ENCODE measurements around the gene RAB18. TPM values are rescaled to one million over a fixed set of nuclear protein-coding genes. Genes with fewer than 3 reads are reported as not detected.

The RAB18 gene
- polyA plus RNA-seq, 1 donor (not counting 4 experiments of a cell fraction or from before 2014, with no cell fraction given), result 179 TPM

- dilution Hi-C loops (cut with MboI; ENCODE audit: extremely low pct_ligation_motif_present, low sequenced_read_pairs), result no loop called here
- FAIRE-seq (no peak), DNase-seq (ENCODE audit: low read depth, low spot score) (no peak)
- TF ChIP-seq EZH2 (IDR thresholded peaks at IDR 0.05; ENCODE audit: low read length), result no peak
- TF ChIP-seq, protein P1, sequence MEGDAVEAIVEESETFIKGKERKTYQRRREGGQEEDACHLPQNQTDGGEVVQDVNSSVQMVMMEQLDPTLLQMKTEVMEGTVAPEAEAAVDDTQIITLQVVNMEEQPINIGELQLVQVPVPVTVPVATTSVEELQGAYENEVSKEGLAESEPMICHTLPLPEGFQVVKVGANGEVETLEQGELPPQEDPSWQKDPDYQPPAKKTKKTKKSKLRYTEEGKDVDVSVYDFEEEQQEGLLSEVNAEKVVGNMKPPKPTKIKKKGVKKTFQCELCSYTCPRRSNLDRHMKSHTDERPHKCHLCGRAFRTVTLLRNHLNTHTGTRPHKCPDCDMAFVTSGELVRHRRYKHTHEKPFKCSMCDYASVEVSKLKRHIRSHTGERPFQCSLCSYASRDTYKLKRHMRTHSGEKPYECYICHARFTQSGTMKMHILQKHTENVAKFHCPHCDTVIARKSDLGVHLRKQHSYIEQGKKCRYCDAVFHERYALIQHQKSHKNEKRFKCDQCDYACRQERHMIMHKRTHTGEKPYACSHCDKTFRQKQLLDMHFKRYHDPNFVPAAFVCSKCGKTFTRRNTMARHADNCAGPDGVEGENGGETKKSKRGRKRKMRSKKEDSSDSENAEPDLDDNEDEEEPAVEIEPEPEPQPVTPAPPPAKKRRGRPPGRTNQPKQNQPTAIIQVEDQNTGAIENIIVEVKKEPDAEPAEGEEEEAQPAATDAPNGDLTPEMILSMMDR (optimal IDR thresholded peaks at IDR 0.05 in 1 of 3, IDR thresholded peaks at IDR 0.05 in 1 of 3, conservative IDR thresholded peaks at IDR 0.05 in 1 of 3; ENCODE audit: extremely low read depth in 1 of 3, insufficient read depth in 2 of 3, low read length in 3 of 3), result no peak
- Histone ChIP-seq H3K27me3 (ENCODE audit: control insufficient read depth, extremely low read depth, insufficient read depth, low read length) (no peaks in the 10 kb centered on the region), H3K9ac (ENCODE audit: control insufficient read depth, extremely low read depth, insufficient read depth, low read length) (no peak overlapping the region), H3K9me1 (ENCODE audit: control insufficient read depth, extremely low read depth, insufficient read depth, low read length) (peaks cover 3% of the 10 kb centered on the region), H3K36me3 (ENCODE audit: control insufficient read depth in 2 of 2, extremely low read depth in 1 of 2, insufficient read depth in 2 of 2, low read length in 2 of 2) (peaks cover 4 to 28% of the 10 kb centered on the region in 2 experiments), H3K79me2 (ENCODE audit: control insufficient read depth, insufficient read depth, low read length) (peaks cover 71% of the 10 kb centered on the region), H3K4me2 (ENCODE audit: control insufficient read depth, extremely low read depth, insufficient read depth, low read depth, low read length) (peak overlapping the region; percentile 74), H3K4me3 (ENCODE audit: control insufficient read depth in 2 of 3, extremely low read depth in 1 of 3, insufficient read depth in 2 of 3, low read depth in 1 of 3, low read length in 3 of 3) (peak overlapping the region in 1 of 3 experiments; percentile 84), H4K20me1 (ENCODE audit: control insufficient read depth, extremely low read depth, insufficient read depth, low read length) (peaks cover 6% of the 10 kb centered on the region), H3K9me3 (ENCODE audit: control insufficient read depth, low read depth, low read length) (no peaks in the 10 kb centered on the region), H3K27ac (ENCODE audit: control insufficient read depth, insufficient read depth, low read length) (peak overlapping the region; percentile 0), H3K4me1 (ENCODE audit: control insufficient read depth, extremely low read depth, insufficient read depth, low read length) (peaks cover 22% of the 10 kb centered on the region), H2AFZ (ENCODE audit: control insufficient read depth, low read length) (no peak overlapping the region)
Measured at GRCh38 chr10:27506280-27506679, 2.2 kb downstream of the RAB18 start.

DNA sequence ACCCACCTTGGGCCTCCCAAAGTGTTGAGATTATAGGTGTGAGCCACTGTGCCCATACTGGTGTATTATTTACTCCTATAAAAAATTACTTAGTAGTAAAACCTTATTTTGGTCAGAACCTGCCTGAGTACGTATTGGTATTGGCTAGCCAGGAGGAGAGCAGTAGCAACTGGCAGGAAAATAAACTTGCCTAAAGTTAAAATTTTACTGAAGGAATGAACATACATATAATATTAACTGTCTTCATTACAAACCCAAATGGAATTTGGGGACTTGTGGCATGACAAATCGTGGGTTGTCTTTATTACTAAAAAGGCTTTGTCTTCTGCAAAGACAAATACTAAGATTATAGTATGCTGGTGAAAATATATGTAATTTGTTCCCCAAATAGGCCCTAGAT, 8.4 kb downstream of the RAB18 start:
- Histone ChIP-seq H3K4me3 (ENCODE audit: control insufficient read depth in 2 of 3, extremely low read depth in 1 of 3, insufficient read depth in 2 of 3, low read depth in 1 of 3, low read length in 3 of 3) (no peak overlapping the region), H3K9me3 (ENCODE audit: control insufficient read depth, low read depth, low read length) (no peaks in the 10 kb centered on the region), H2AFZ (ENCODE audit: control insufficient read depth, low read length) (no peak overlapping the region), H3K4me2 (ENCODE audit: control insufficient read depth, extremely low read depth, insufficient read depth, low read depth, low read length) (no peak overlapping the region), H3K9ac (ENCODE audit: control insufficient read depth, extremely low read depth, insufficient read depth, low read length) (no peak overlapping the region), H3K27ac (ENCODE audit: control insufficient read depth, insufficient read depth, low read length) (no peak overlapping the region), H4K20me1 (ENCODE audit: control insufficient read depth, extremely low read depth, insufficient read depth, low read length) (peaks cover 3% of the 10 kb centered on the region), H3K36me3 (ENCODE audit: control insufficient read depth in 2 of 2, extremely low read depth in 1 of 2, insufficient read depth in 2 of 2, low read length in 2 of 2) (peaks cover 4 to 31% of the 10 kb centered on the region in 2 experiments), H3K27me3 (ENCODE audit: control insufficient read depth, extremely low read depth, insufficient read depth, low read length) (no peaks in the 10 kb centered on the region), H3K4me1 (ENCODE audit: control insufficient read depth, extremely low read depth, insufficient read depth, low read length) (peaks cover 6% of the 10 kb centered on the region), H3K9me1 (ENCODE audit: control insufficient read depth, extremely low read depth, insufficient read depth, low read length) (no peaks in the 10 kb centered on the region), H3K79me2 (ENCODE audit: control insufficient read depth, insufficient read depth, low read length) (peaks cover 97% of the 10 kb centered on the region)
- FAIRE-seq, result no peak
- no peak for DNase-seq (ENCODE audit: low read depth, low spot score)
- TF ChIP-seq EZH2 (IDR thresholded peaks at IDR 0.05; ENCODE audit: low read length), result no peak
- TF ChIP-seq, protein P1 (optimal IDR thresholded peaks at IDR 0.05 in 1 of 3, IDR thresholded peaks at IDR 0.05 in 1 of 3, conservative IDR thresholded peaks at IDR 0.05 in 1 of 3; ENCODE audit: extremely low read depth in 1 of 3, insufficient read depth in 2 of 3, low read length in 3 of 3), result no peak
- dilution Hi-C loops (cut with MboI; ENCODE audit: extremely low pct_ligation_motif_present, low sequenced_read_pairs), result no loop called here

All from keratinocyte (primary cell).